ENCODE measurements around the gene TUBB2A. TPM values are rescaled to one million over a fixed set of nuclear protein-coding genes. Genes with fewer than 3 reads are reported as not detected.

The TUBB2A gene
- total RNA-seq, 2 experiments from 2014 or later: 54.3 to 58.5 TPM

DNA sequence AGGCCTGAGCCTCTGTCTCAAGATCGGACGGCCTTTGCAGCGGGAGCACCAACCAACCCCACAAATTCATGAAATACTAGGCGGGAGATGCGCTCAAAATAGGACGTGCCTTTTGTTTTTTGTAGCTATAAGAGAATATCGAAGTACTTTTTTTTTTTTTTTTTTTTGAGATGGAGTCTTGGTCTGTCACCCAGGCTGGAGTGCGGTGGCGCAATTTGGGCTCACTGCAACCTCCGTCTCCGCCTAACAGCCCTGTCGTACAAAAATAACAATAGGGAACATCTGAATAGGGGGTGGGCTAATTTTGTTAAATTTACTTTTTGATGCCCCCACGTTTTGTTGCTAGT lies 5.9 kb upstream of the TUBB2A start:
- Mint-ChIP-seq H3K36me3 (ENCODE audit: low read depth) (no peaks in the 10 kb centered on the region), H3K4me1 (ENCODE audit: low read depth) (peaks cover 44% of the 10 kb centered on the region), H3K4me3 (peak overlapping the region; percentile 82), H3K27me3 (peaks cover 10% of the 10 kb centered on the region), H3K27ac (peak overlapping the region; percentile 37), H3K9me3 (no peaks in the 10 kb centered on the region)
- H3K36me3 ChIP-seq (ENCODE audit: insufficient read depth, low read length): no peaks in the 10 kb centered on the region
- CTCF ChIA-PET: interaction anchor here (0.6 kb wide), 1 partner anchor 51 kb away, joined by 3 read pairs; no protein-coding TSS in a partner anchor
- peak overlapping the region; percentile 80 for H3K4me3 ChIP-seq (ENCODE audit: low read length)
- no peaks in the 10 kb centered on the region for H3K27me3 ChIP-seq (ENCODE audit: control insufficient read depth in 1 of 2, insufficient read depth in 2 of 2, low read length in 2 of 2)
- H3K9me3 ChIP-seq (ENCODE audit: control insufficient read depth in 1 of 2, insufficient read depth in 1 of 2, low read length in 2 of 2): no peaks in the 10 kb centered on the region
- TF ChIP-seq, protein P1, sequence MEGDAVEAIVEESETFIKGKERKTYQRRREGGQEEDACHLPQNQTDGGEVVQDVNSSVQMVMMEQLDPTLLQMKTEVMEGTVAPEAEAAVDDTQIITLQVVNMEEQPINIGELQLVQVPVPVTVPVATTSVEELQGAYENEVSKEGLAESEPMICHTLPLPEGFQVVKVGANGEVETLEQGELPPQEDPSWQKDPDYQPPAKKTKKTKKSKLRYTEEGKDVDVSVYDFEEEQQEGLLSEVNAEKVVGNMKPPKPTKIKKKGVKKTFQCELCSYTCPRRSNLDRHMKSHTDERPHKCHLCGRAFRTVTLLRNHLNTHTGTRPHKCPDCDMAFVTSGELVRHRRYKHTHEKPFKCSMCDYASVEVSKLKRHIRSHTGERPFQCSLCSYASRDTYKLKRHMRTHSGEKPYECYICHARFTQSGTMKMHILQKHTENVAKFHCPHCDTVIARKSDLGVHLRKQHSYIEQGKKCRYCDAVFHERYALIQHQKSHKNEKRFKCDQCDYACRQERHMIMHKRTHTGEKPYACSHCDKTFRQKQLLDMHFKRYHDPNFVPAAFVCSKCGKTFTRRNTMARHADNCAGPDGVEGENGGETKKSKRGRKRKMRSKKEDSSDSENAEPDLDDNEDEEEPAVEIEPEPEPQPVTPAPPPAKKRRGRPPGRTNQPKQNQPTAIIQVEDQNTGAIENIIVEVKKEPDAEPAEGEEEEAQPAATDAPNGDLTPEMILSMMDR (IDR thresholded peaks at IDR 0.05): no peak
- DNase-seq (no peak), ATAC-seq (ENCODE audit: poor library complexity) (no peak)
- H3K4me1 ChIP-seq (ENCODE audit: insufficient read depth, low read length): peaks cover 41% of the 10 kb centered on the region
- intact Hi-C loops (cut with DNase I, micrococcal nuclease): loop anchor here (5.0 to 10.0 kb wide), 4 partner anchors 64 to 398 kb away; partner anchors contain the start of genes PSMG4 (in 1 of the 2), RIPK1 (in 1 of the 2), TUBB2B (in 1 of the 2) and WRNIP1 (in 1 of the 2)
- POLR2A ChIA-PET: interaction anchor here (0.6 kb wide), 1 partner anchor 797 kb away, joined by 4 read pairs; no protein-coding TSS in a partner anchor
- H3K27ac ChIP-seq (ENCODE audit: low read depth in 1 of 2, low read length in 2 of 2): no peak overlapping the region

DNA sequence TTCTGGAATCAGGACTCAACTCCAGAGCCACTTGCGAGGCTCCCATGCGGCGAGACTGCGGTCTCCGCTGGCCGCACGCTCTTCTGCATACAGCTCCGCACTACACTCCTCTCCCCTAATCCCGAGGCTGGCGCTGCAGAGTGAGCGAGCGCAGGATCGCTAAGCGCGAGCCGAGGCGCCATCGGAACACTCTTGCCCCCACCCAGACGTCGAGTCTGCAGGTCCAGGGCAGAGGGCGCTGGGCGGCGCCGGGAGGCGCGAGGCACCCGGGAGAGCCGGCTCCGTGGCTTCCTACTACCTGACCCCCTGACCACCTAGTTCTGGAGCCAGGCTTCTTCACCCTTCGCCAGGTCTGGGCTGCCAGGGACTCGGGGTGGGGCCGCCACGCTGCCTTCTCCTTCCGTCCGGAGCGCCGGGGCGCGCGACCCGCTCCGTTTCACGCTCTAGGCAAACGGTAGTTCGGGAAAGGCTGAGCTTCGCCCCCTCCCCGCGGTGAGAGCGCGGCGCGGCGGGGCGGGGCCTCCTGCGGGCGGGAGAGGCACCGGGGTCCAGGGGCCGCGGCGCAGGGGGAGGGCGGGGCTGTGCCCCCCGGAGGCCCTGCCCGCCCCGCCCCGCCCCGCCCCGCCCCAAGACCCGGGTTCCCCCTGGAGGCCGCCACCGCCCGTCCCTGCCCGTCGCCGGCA lies 5.4 kb upstream of the TUBB2A start:
- intact Hi-C loops (cut with DNase I, micrococcal nuclease): loop anchor here (5.0 to 10.0 kb wide), 4 partner anchors 65 to 398 kb away; partner anchors contain the start of genes PSMG4 (in 1 of the 2), RIPK1 (in 1 of the 2), TUBB2B (in 1 of the 2) and WRNIP1 (in 1 of the 2)
- CTCF ChIA-PET: interaction anchor here (0.6 to 1.3 kb wide), 2 partner anchors 52 to 89 kb away, joined by 3 to 9 read pairs; no protein-coding TSS in a partner anchor
- POLR2A ChIA-PET: interaction anchor here (0.6 to 1.1 kb wide), 2 partner anchors 172 to 797 kb away, joined by 3 to 4 read pairs; no protein-coding TSS in a partner anchor
- peak overlapping the region; percentile 35 to 60 for H3K27ac ChIP-seq (ENCODE audit: low read depth in 1 of 2, low read length in 2 of 2)
- Mint-ChIP-seq H3K27ac (peak overlapping the region; percentile 87), H3K27me3 (peaks cover 10% of the 10 kb centered on the region), H3K4me1 (ENCODE audit: low read depth) (peaks cover 46% of the 10 kb centered on the region), H3K4me3 (peak overlapping the region; percentile 85), H3K36me3 (ENCODE audit: low read depth) (no peaks in the 10 kb centered on the region), H3K9me3 (no peaks in the 10 kb centered on the region)
- DNase-seq (peak; percentile 22 to 83 (median 44)), ATAC-seq (ENCODE audit: poor library complexity) (peak; percentile 54)
- H3K9me3 ChIP-seq (ENCODE audit: control insufficient read depth in 1 of 2, insufficient read depth in 1 of 2, low read length in 2 of 2): no peaks in the 10 kb centered on the region
- peak overlapping the region; percentile 80 for H3K4me3 ChIP-seq (ENCODE audit: low read length)
- H3K4me1 ChIP-seq (ENCODE audit: insufficient read depth, low read length): peaks cover 46% of the 10 kb centered on the region
- H3K36me3 ChIP-seq (ENCODE audit: insufficient read depth, low read length): no peaks in the 10 kb centered on the region
- TF ChIP-seq, protein P1 (IDR thresholded peaks at IDR 0.05): no peak
- H3K27me3 ChIP-seq (ENCODE audit: control insufficient read depth in 1 of 2, insufficient read depth in 2 of 2, low read length in 2 of 2): no peaks in the 10 kb centered on the region

DNA sequence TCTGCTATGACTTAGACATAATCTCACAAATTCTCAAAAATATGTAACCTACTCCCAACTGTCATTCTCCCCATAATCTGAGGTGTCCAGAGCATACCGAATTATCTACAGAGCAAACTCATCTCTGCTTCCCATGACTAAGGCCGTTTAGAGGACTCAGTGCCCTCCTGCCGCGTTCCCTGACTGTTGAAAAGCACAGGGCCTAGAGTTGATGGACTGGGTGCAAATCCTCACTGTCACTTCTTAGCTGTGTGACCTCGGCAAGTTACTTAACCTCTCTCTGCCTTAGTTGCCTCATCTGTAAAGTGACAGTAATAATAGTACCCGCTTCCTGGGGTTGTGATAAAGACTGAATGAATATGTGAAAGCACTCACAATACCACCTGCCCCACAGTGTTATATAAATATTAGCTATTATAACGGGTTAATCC lies 4.7 kb upstream of the TUBB2A start:
- no peak for ATAC-seq (ENCODE audit: poor library complexity)
- POLR2A ChIA-PET: interaction anchor here (1.1 kb wide), 1 partner anchor 172 kb away, joined by 3 read pairs; no protein-coding TSS in a partner anchor
- Histone ChIP-seq H3K9me3 (ENCODE audit: control insufficient read depth in 1 of 2, insufficient read depth in 1 of 2, low read length in 2 of 2) (no peaks in the 10 kb centered on the region), H3K27me3 (ENCODE audit: control insufficient read depth in 1 of 2, insufficient read depth in 2 of 2, low read length in 2 of 2) (no peaks in the 10 kb centered on the region), H3K4me1 (ENCODE audit: insufficient read depth, low read length) (peaks cover 47% of the 10 kb centered on the region), H3K27ac (ENCODE audit: low read depth in 1 of 2, low read length in 2 of 2) (peak overlapping the region in 1 of 2 donors; percentile 60), H3K36me3 (ENCODE audit: insufficient read depth, low read length) (no peaks in the 10 kb centered on the region), H3K4me3 (ENCODE audit: low read length) (peak overlapping the region; percentile 80)
- CTCF ChIA-PET: interaction anchor here (0.6 to 1.3 kb wide), 2 partner anchors 90 to 98 kb away, joined by 3 to 9 read pairs; no protein-coding TSS in a partner anchor
- Mint-ChIP-seq H3K9me3 (no peaks in the 10 kb centered on the region), H3K4me1 (ENCODE audit: low read depth) (peaks cover 46% of the 10 kb centered on the region), H3K36me3 (ENCODE audit: low read depth) (no peaks in the 10 kb centered on the region), H3K4me3 (peak overlapping the region; percentile 52), H3K27ac (peak overlapping the region; percentile 87), H3K27me3 (peaks cover 10% of the 10 kb centered on the region)
- intact Hi-C loops (cut with DNase I, micrococcal nuclease): loop anchor here (5.0 to 10.0 kb wide), 4 partner anchors 65 to 397 kb away; partner anchors contain the start of genes PSMG4 (in 1 of the 2), RIPK1 (in 1 of the 2), TUBB2B (in 1 of the 2) and WRNIP1 (in 1 of the 2)
- TF ChIP-seq, protein P1 (IDR thresholded peaks at IDR 0.05): no peak
- peak in 1 of 14 experiments; percentile 16 for DNase-seq
